ENCODE results near the gene C1QA. TPM values are rescaled to one million over a fixed set of nuclear protein-coding genes. Genes with fewer than 3 reads are reported as not detected.

The C1QA gene
- polyA plus RNA-seq (not detected in 2 replicates), polyA minus RNA-seq (not detected in 2 replicates)

- no peak within 1 kb of the TSS for H3K4me3 ChIP-seq (ENCODE audit: low read length)
- H3K27me3 ChIP-seq (ENCODE audit: insufficient read depth, low read depth, low read length) = no peaks in the 10 kb centered on the region
- no peaks in the 10 kb centered on the region for H3K36me3 ChIP-seq (ENCODE audit: insufficient read depth, low read length)
- no peaks in the 10 kb centered on the region for H3K79me2 ChIP-seq (replicated peaks; ENCODE audit: insufficient read depth, low read length)
- no peaks in the 10 kb centered on the region for H3K9me2 ChIP-seq (ENCODE audit: insufficient read depth, low read length)
- H3K27ac ChIP-seq (ENCODE audit: low read length) = no peak within 1 kb of the TSS
- no peak within 1 kb of the TSS for H3K9ac ChIP-seq (ENCODE audit: low read length)
- TF ChIP-seq RAD21 (conservative IDR thresholded peaks at IDR 0.05) (no peak), REST (IDR thresholded peaks at IDR 0.05; ENCODE audit: borderline replicate concordance) (no peak), MXI1 (conservative IDR thresholded peaks at IDR 0.05; ENCODE audit: poor library complexity, severe bottlenecking) (no peak), TAF1 (IDR thresholded peaks at IDR 0.05; ENCODE audit: low read depth) (no peak), CTCF (IDR thresholded peaks at IDR 0.05; ENCODE audit: poor library complexity, severe bottlenecking) (no peak), POLR2AphosphoS5 (IDR thresholded peaks at IDR 0.05) (no peak), EP300 (conservative IDR thresholded peaks at IDR 0.05; ENCODE audit: poor library complexity, severe bottlenecking) (no peak), EZH2 (IDR thresholded peaks at IDR 0.05; ENCODE audit: borderline replicate concordance, insufficient read depth, low read length, poor library complexity, severe bottlenecking) (no peak), SMC3 (conservative IDR thresholded peaks at IDR 0.05; ENCODE audit: poor library complexity) (no peak)
- H4K20me1 ChIP-seq (ENCODE audit: insufficient read depth) = no peaks in the 10 kb centered on the region
- no peak within 1 kb of the TSS for H2AFZ ChIP-seq (ENCODE audit: low read depth, low read length)
- H3K4me2 ChIP-seq (ENCODE audit: low read length) = no peak within 1 kb of the TSS
- no peaks in the 10 kb centered on the region for H3F3A ChIP-seq (ENCODE audit: insufficient read depth, low read length, poor library complexity, severe bottlenecking)
- no peaks in the 10 kb centered on the region for H3K9me3 ChIP-seq (ENCODE audit: low read length)
Measured at GRCh38 chr1:22636353-22636752, at the start of gene C1QA. Gene C1QA, plus strand, starts transcription at chr1:22636628. Its CDS starts 989 bp downstream, at chr1:22637617.

- H3K27me3 ChIP-seq (ENCODE audit: insufficient read depth, low read depth, low read length) = peaks cover under 1% of the 10 kb centered on the region
- no peaks in the 10 kb centered on the region for H3F3A ChIP-seq (ENCODE audit: insufficient read depth, low read length, poor library complexity, severe bottlenecking)
- no peaks in the 10 kb centered on the region for H3K79me2 ChIP-seq (replicated peaks; ENCODE audit: insufficient read depth, low read length)
- no peak overlapping the region for H2AFZ ChIP-seq (ENCODE audit: low read depth, low read length)
- no peak overlapping the region for H3K4me2 ChIP-seq (ENCODE audit: low read length)
- H3K9me3 ChIP-seq (ENCODE audit: low read length) = no peaks in the 10 kb centered on the region
- H3K9ac ChIP-seq (ENCODE audit: low read length) = no peak overlapping the region
- no peak overlapping the region for H3K27ac ChIP-seq (ENCODE audit: low read length)
- H4K20me1 ChIP-seq (ENCODE audit: insufficient read depth) = no peaks in the 10 kb centered on the region
- H3K36me3 ChIP-seq (ENCODE audit: insufficient read depth, low read length) = no peaks in the 10 kb centered on the region
- no peaks in the 10 kb centered on the region for H3K9me2 ChIP-seq (ENCODE audit: insufficient read depth, low read length)
- TF ChIP-seq CTCF (IDR thresholded peaks at IDR 0.05; ENCODE audit: poor library complexity, severe bottlenecking) (no peak), POLR2AphosphoS5 (IDR thresholded peaks at IDR 0.05) (no peak), RAD21 (conservative IDR thresholded peaks at IDR 0.05) (no peak), SMC3 (conservative IDR thresholded peaks at IDR 0.05; ENCODE audit: poor library complexity) (no peak), TAF1 (IDR thresholded peaks at IDR 0.05; ENCODE audit: low read depth) (no peak), REST (IDR thresholded peaks at IDR 0.05; ENCODE audit: borderline replicate concordance) (no peak), MXI1 (conservative IDR thresholded peaks at IDR 0.05; ENCODE audit: poor library complexity, severe bottlenecking) (no peak), EZH2 (IDR thresholded peaks at IDR 0.05; ENCODE audit: borderline replicate concordance, insufficient read depth, low read length, poor library complexity, severe bottlenecking) (no peak), EP300 (conservative IDR thresholded peaks at IDR 0.05; ENCODE audit: poor library complexity, severe bottlenecking) (no peak)
- H3K4me3 ChIP-seq (ENCODE audit: low read length) = no peak overlapping the region
Measured at GRCh38 chr1:22587247-22587646, 49.2 kb upstream of the C1QA start.

Data from neural cell (in vitro differentiated cells).